Choroid plexus epithelial cell (primary cell): ENCODE data around the gene RGS6.

ENCODE experiments used
- DNase-seq: peaks from one replicate; pipeline ENCODE4 v3.0.0-alpha.2; 2010; ENCODE audit warnings: low read depth
- H3K4me3 ChIP-seq: 2 replicates; pipeline ENCODE4 v1.5.1; 2011; ENCODE audit warnings: low read depth, mild to moderate bottlenecking, control low read depth, low read length, moderate library complexity
- TF ChIP-seq, protein P1 (sequence below): conservative IDR thresholded peaks from 2 replicates; pipeline ENCODE4 v1.5.1; 2011; ENCODE audit warnings: low read depth, mild to moderate bottlenecking, control low read depth, inconsistent platforms, low read length, moderate library complexity

The RGS6 gene

DNA sequence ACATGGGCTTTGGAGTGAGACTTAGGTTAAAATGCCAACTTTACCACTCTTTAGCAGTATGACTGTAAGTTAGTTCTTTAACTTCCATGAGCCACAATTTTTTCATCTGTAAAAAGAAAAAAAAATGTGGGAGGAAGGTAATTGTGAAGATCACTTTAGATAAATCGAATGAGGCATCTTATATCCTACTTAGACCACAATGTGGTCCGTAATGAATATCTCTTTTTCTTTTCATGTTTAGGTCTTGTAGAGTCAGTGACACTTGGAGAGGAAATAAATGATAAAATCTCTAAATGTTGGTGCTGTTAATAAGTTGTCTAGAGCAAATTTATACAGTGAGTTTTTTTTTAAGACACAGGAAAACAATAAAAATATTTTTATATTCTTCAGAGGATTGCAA is 34.3 kb downstream of the RGS6 start:
- DNase-seq, result no peak
- TF ChIP-seq, protein P1, sequence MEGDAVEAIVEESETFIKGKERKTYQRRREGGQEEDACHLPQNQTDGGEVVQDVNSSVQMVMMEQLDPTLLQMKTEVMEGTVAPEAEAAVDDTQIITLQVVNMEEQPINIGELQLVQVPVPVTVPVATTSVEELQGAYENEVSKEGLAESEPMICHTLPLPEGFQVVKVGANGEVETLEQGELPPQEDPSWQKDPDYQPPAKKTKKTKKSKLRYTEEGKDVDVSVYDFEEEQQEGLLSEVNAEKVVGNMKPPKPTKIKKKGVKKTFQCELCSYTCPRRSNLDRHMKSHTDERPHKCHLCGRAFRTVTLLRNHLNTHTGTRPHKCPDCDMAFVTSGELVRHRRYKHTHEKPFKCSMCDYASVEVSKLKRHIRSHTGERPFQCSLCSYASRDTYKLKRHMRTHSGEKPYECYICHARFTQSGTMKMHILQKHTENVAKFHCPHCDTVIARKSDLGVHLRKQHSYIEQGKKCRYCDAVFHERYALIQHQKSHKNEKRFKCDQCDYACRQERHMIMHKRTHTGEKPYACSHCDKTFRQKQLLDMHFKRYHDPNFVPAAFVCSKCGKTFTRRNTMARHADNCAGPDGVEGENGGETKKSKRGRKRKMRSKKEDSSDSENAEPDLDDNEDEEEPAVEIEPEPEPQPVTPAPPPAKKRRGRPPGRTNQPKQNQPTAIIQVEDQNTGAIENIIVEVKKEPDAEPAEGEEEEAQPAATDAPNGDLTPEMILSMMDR, result no peak
- H3K4me3 ChIP-seq, result no peak overlapping the region

DNA sequence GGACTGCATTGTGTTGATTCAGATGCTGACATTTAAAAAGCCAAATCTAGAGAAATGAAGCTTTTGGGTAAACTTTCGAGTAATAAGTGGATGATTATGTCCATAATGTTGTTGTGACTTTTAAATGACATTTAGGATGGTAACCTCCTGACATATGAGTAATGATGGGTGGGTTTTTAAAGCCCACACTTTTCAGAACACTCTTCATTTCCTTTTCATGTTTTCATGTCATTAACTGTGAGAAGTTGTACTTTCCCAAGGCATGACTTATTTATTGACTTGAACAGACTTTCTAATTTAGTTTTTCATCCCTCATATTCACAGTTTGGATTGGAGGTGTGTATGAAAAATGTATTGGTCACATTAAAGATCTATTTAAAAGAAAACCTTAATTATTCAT is 35.5 kb downstream of the RGS6 start:
- TF ChIP-seq, protein P1, result no peak
- no peak overlapping the region for H3K4me3 ChIP-seq
- no peak for DNase-seq

DNA sequence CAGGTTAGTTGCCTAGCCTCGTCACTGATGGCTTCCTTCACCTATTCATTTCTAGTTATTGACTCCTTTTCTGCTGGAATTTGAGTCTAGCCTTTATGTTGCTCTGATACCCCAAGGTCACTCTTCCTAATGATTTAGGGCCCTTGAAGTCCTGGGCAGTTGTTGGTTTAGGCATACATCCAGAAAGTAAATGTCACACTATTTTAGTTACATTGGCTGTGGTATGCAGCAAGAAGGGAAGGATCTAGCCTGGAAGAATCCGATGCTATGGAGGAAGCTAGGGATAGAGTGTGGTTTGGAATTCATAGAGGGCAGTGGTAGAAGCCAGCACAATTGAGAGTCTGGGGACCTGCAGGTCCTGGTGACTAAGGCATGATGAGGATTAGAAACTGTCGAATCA is 38.0 kb downstream of the RGS6 start:
- TF ChIP-seq, protein P1, result no peak
- H3K4me3 ChIP-seq, result no peak overlapping the region
- DNase-seq, result no peak

DNA sequence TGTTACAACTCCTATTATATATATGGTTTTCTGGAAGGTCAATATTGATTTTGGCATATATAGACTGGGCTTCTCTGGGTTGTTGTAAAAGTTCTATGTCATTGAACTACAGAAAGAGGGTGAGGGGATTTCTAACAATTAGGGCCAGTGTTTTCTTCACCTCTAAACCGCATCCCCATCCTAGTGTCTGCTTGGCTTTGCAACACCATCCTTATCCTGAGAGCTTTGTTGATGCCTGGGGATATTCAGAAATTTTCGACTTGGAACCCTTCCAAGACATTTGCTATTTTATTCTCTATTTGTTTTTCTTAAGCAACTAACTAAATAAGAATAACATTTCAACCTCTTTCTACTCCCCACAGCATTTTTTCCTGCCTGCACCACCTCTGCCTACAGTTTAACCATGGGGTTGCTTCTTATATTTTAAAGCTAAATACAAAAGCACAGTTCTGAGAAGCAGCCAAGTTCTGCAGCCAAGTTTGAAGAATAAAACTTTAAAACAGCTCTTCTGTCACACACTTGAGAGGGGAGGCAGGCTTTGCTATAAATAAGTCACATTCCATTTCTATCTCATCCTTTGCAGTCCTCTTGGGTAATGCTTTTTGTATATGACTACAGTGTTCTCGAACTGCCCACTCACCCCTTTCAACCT is 53.4 kb downstream of the RGS6 start:
- TF ChIP-seq, protein P1, result no peak
- DNase-seq, result peak; percentile 10
- no peak overlapping the region for H3K4me3 ChIP-seq

DNA sequence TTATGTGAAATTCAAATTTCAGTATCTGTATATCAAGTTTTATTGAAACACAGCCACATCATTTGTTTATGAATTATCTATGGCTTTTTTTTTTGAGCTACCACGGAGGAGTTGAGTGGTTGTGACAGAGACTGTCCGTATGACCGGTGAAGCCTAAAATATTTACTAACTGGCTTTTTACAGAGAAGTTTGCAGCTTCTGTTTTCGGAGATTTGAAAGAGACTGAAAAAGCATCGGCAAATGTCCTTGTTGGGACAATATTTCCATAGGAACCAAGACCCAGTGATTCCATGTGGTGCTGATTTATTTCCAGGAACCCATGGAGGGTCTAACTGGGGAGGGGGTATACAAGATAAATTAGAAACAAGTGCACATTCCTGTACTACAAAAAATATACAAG is 56.2 kb downstream of the RGS6 start:
- DNase-seq, result no peak
- TF ChIP-seq, protein P1, result no peak
- H3K4me3 ChIP-seq, result no peak overlapping the region

DNA sequence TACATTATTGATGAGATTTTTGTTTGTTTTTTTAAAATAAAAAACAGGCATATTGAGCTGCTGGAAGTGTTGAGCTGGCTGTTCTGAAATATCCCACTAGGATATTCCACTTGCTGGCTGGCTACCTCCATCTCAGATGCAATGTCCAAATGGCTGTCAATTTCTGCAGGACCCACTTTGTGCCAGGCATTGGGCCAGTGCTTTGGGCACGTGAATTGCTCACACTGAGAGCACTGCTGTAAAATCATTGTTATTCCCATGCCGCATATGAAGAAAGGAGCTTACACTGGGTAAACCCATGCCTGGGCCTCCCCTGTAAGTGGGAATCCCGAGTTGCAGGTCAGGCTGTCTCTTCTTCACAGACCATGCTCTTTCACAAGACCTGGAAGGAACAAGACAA is 56.7 kb downstream of the RGS6 start:
- TF ChIP-seq, protein P1, result no peak
- no peak overlapping the region for H3K4me3 ChIP-seq
- no peak for DNase-seq

DNA sequence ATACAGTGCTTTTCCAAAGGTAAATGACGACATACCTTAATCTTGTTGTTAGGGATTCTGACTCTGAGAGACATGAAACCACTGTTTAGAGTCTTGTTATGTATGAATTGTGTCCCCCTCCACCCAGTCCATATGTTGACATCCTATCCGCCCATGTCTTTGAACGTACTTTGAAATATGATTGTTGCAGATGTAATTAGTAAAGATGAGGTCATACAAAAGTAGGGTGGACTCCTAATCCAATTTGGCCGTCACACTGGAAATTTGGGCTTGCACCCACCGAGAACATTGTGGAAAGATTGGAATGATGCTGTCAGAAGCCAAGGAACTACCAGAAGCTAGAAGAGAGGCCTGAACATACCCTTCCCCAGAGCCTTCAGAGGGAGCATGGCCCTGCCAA is 62.2 kb downstream of the RGS6 start:
- TF ChIP-seq, protein P1, result no peak
- H3K4me3 ChIP-seq, result no peak overlapping the region
- DNase-seq, result no peak
